Spinal cord (tissue), 10 donors: ENCODE data around the gene OR52N4. TPM values are rescaled to one million over a fixed set of nuclear protein-coding genes. Genes with fewer than 3 reads are reported as not detected.
A peak's percentile ranks its signal among the peaks of the same experiment; 100 is the strongest.

ENCODE experiments used
- DNase-seq, 6 donors: peaks; one replicate each; pipeline versions ENCODE4 v3.0.0 to v3.0.0-alpha.2; 2013 to 2015; ENCODE audit warnings: low spot score in 6 of 6, low read depth in 4 of 6
- H3K27ac ChIP-seq: one replicate; pipeline ENCODE4 v1.5.1; 2013; ENCODE audit warnings: low read depth, low read length, control low read depth
- H3K27me3 ChIP-seq: one replicate; pipeline ENCODE4 v1.6.1; 2013; ENCODE audit warnings: low read length; ENCODE audit not compliant: control insufficient read depth, insufficient read depth
- H3K36me3 ChIP-seq: one replicate; pipeline ENCODE4 v1.6.1; 2013; ENCODE audit warnings: low read length; ENCODE audit not compliant: control insufficient read depth, insufficient read depth
- H3K4me1 ChIP-seq: one replicate; pipeline ENCODE4 v1.6.1; 2013; ENCODE audit warnings: low read length; ENCODE audit not compliant: control insufficient read depth, insufficient read depth
- H3K4me3 ChIP-seq: one replicate; pipeline ENCODE4 v1.5.1; 2013; ENCODE audit warnings: low read depth, low read length, control low read depth
- H3K9me3 ChIP-seq: one replicate; pipeline ENCODE4 v1.6.1; 2013; ENCODE audit warnings: low read length; ENCODE audit not compliant: control insufficient read depth, insufficient read depth
- WGBS: methylation state at CpG from one replicate; pipeline ENCODE4 v1.1.5; 2013; ENCODE audit warnings: missing lambda C conversion rate; ENCODE audit not compliant: insufficient coverage; 5-methylcytosine and 5-hydroxymethylcytosine counted together
- polyA plus RNA-seq, 2 donors: library from polyadenylated mRNA; unstranded; fragments of 120-200 nt; gene quantifications; one replicate each; pipeline ENCODE4 v1.2.1, GENCODE V29; 2013; ENCODE audit not compliant: insufficient read length in 2 of 2
- total RNA-seq, 2 donors: library from RNA; depleted of rRNA in 1 of 2; stranded (reverse); fragments of 120-200 nt in 1 of 2; fragments of >200 nt in 1 of 2; gene quantifications; one replicate each; pipeline versions ENCODE4 v1.2.3 to v1.2.4, GENCODE V29; 2013 to 2014
- donor health status: healthy.

The OR52N4 gene
- total and polyA plus RNA-seq, 4 donors, result 0.20 to 0.33 TPM; not detected in 2

DNA sequence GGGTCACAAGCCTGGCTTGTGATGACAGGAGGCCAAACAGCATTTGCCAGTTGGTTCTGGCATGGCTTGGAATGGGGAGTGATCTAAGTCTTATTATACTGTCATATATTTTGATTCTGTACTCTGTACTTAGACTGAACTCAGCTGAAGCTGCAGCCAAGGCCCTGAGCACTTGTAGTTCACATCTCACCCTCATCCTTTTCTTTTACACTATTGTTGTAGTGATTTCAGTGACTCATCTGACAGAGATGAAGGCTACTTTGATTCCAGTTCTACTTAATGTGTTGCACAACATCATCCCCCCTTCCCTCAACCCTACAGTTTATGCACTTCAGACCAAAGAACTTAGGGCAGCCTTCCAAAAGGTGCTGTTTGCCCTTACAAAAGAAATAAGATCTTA lies 17.0 kb upstream of the OR52N4 start:
- DNase-seq, result no peak
- Histone ChIP-seq H3K36me3 (no peaks in the 10 kb centered on the region), H3K9me3 (peaks cover 3% of the 10 kb centered on the region), H3K27me3 (no peaks in the 10 kb centered on the region), H3K4me1 (no peaks in the 10 kb centered on the region), H3K4me3 (no peak overlapping the region), H3K27ac (no peak overlapping the region)

GRCh38 chr11:5737670-5738392 lies 16.2 kb upstream of the OR52N4 start:
- Histone ChIP-seq H3K27ac (no peak overlapping the region), H3K4me3 (no peak overlapping the region), H3K27me3 (no peaks in the 10 kb centered on the region), H3K36me3 (no peaks in the 10 kb centered on the region), H3K4me1 (no peaks in the 10 kb centered on the region), H3K9me3 (peaks cover 5% of the 10 kb centered on the region)
- 32% methylated on average over 2 of the region's 6 CpGs for WGBS
- DNase-seq, result peak in 1 of 6 donors; percentile 5

DNA sequence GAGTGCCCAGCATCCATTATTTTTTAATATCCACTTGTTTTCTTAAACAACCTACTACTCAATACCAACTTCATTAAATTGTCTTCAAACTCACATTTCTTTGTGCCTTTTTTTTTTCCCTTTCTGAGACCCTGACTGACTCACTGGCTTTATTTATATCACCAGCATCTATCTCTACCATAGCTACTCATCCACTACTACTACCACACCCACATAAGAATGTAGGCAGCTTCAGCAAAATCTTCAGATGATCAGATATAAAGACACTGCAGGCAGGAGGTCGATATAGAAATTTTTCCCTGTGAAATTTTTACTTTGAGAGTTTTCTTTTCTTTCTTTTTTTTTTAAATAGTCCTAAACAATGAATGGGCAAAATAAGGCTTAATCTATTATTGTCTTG lies 15.6 kb upstream of the OR52N4 start:
- no peak for DNase-seq
- no peak overlapping the region for H3K4me3 ChIP-seq
- H3K4me1 ChIP-seq, result no peaks in the 10 kb centered on the region
- H3K36me3 ChIP-seq, result no peaks in the 10 kb centered on the region
- no peak overlapping the region for H3K27ac ChIP-seq
- peaks cover 5% of the 10 kb centered on the region for H3K9me3 ChIP-seq
- no CpG with 5 or more reads among the region's 1 CpG for WGBS
- no peaks in the 10 kb centered on the region for H3K27me3 ChIP-seq

GRCh38 chr11:5746614-5747013 lies 7.4 kb upstream of the OR52N4 start:
- Histone ChIP-seq H3K4me1 (no peaks in the 10 kb centered on the region), H3K9me3 (peaks cover 2% of the 10 kb centered on the region), H3K27me3 (no peaks in the 10 kb centered on the region), H3K4me3 (no peak overlapping the region), H3K27ac (no peak overlapping the region), H3K36me3 (no peaks in the 10 kb centered on the region)
- DNase-seq, result no peak
- no CpG with 5 or more reads among the region's 3 CpGs for WGBS

- Histone ChIP-seq H3K27ac (no peak overlapping the region), H3K4me3 (no peak overlapping the region), H3K27me3 (no peaks in the 10 kb centered on the region), H3K4me1 (no peaks in the 10 kb centered on the region), H3K36me3 (no peaks in the 10 kb centered on the region), H3K9me3 (no peaks in the 10 kb centered on the region)
- no peak for DNase-seq
- no CpG with 5 or more reads among the region's 3 CpGs for WGBS
Measured at GRCh38 chr11:5749836-5750235, 4.2 kb upstream of the OR52N4 start.

DNA sequence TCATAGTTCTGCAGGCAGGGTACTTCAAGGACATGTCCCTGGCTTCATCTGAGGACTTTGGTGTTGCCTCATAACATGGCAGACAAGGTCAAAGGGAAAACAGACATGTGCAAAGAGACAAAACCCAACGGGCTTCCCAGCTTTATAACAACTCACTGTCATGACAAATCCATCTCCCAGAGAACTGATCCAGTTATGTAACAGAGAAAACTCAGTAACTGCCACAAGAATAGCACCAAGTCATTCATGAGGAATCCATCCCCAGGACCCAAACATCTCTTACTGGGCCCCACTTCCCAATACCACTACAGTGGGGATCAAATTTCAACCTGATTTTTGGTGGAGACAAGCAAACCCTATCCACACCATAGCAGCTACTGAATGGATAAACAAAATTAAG lies 13.0 kb downstream of the OR52N4 start:
- 60% methylated on average over 1 of the region's 1 CpG for WGBS
- H3K4me1 ChIP-seq, result no peaks in the 10 kb centered on the region
- no peaks in the 10 kb centered on the region for H3K27me3 ChIP-seq
- H3K27ac ChIP-seq, result no peak overlapping the region
- H3K36me3 ChIP-seq, result no peaks in the 10 kb centered on the region
- no peaks in the 10 kb centered on the region for H3K9me3 ChIP-seq
- H3K4me3 ChIP-seq, result no peak overlapping the region
- no peak for DNase-seq

DNA sequence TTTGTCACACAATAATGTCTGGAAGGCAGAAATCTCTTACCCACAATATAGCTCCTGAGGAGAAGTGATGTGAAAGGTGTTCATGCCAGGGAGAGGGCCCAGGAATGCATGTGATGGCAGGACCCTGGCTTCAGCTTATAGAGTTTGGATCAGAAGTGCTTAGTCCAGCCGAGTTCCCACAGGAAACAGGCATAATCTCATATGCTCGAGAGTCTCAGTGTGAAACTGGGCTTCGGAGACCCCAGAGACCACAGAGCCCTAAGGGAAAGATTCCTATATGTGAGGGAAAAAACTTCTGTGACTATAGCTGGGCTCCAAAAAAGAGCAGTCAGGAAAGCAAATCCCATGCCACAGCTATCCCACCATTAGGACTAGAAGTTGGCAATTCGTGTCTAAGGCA lies 29.2 kb downstream of the OR52N4 start, which contains the start of gene OR52N5:
Gene OR52N5, minus strand, starts transcription at position 101 of the 400 bp plus-strand sequence. CDS start 4,721 bp downstream, outside the sequence.
- no peak for DNase-seq
- WGBS, result 82% methylated on average over 1 of the region's 4 CpGs
- H3K4me1 ChIP-seq, result no peaks in the 10 kb centered on the region
- H3K36me3 ChIP-seq, result no peaks in the 10 kb centered on the region
- H3K4me3 ChIP-seq, result no peak within 1 kb of the TSS
- H3K27ac ChIP-seq, result no peak within 1 kb of the TSS
- H3K27me3 ChIP-seq, result no peaks in the 10 kb centered on the region
- H3K9me3 ChIP-seq, result no peaks in the 10 kb centered on the region

DNA sequence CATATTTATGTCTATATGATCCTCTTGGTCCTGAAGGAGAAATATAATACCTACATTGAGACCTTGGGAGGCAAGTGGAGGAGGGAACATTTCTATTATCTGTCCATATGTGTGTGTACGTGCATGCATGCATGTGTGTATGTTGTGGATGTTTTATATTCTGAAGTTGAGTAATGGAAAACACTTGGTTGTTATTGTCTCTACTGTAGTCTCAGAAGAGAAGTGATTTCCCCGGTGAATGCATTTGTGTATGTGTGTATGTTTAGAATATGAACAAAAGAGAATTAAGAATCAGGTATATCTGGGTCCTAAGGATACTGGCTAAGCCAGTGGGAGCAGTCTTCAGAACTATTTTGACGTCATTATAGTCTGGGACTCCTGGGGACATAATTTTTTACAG lies 37.1 kb downstream of the OR52N4 start, which contains the start of gene OR52N1:
Gene OR52N1, minus strand, starts transcription at position 101 of the 400 bp plus-strand sequence. CDS start 2,449 bp downstream, outside the sequence.
- no peaks in the 10 kb centered on the region for H3K27me3 ChIP-seq
- no peaks in the 10 kb centered on the region for H3K4me1 ChIP-seq
- H3K4me3 ChIP-seq, result no peak within 1 kb of the TSS
- no peak within 1 kb of the TSS for H3K27ac ChIP-seq
- no peaks in the 10 kb centered on the region for H3K9me3 ChIP-seq
- H3K36me3 ChIP-seq, result no peaks in the 10 kb centered on the region
- DNase-seq, result no peak
- WGBS, result 88% methylated on average over 2 of the region's 3 CpGs

GRCh38 chr11:5796541-5796940 lies 42.5 kb downstream of the OR52N4 start:
- Histone ChIP-seq H3K9me3 (no peaks in the 10 kb centered on the region), H3K4me1 (no peaks in the 10 kb centered on the region), H3K27me3 (no peaks in the 10 kb centered on the region), H3K4me3 (no peak overlapping the region), H3K36me3 (no peaks in the 10 kb centered on the region), H3K27ac (no peak overlapping the region)
- no peak for DNase-seq
- 82% methylated on average over 2 of the region's 6 CpGs for WGBS

- Histone ChIP-seq H3K9me3 (no peaks in the 10 kb centered on the region), H3K36me3 (no peaks in the 10 kb centered on the region), H3K4me1 (peaks cover 6% of the 10 kb centered on the region), H3K4me3 (no peak overlapping the region), H3K27me3 (no peaks in the 10 kb centered on the region), H3K27ac (no peak overlapping the region)
- WGBS, result 93% methylated on average over 3 of the region's 5 CpGs
- DNase-seq, result no peak
Measured at GRCh38 chr11:5803982-5804381, 49.9 kb downstream of the OR52N4 start.
